Small intestine (tissue), 7 donors: Measurements from ENCODE around the gene ELMO1. TPM values are rescaled to one million over a fixed set of nuclear protein-coding genes. Genes with fewer than 3 reads are reported as not detected.
A peak's percentile ranks its signal among the peaks of the same experiment; 100 is the strongest.

Experiments
- DNase-seq, 2 donors: peaks; one replicate each; pipeline versions ENCODE4 v3.0.0 to v3.0.0-alpha.2; 2013
- FAIRE-seq: peaks from 2 replicates; lab custom pipeline; 2012; peaks lifted over from hg19 to GRCh38; lab: Jason Lieb, UNC
- H3K27ac ChIP-seq, 3 donors: one replicate each; pipeline ENCODE4 v1.5.1; 2013; ENCODE audit warnings: low read length in 2 of 3, mild to moderate bottlenecking in 2 of 3, control low read depth in 1 of 3, inconsistent platforms in 1 of 3, low read depth in 1 of 3, moderate library complexity in 1 of 3
- H3K27me3 ChIP-seq, 3 donors: one replicate each; pipeline ENCODE4 v1.6.1; 2013; ENCODE audit warnings: low read length in 3 of 3, inconsistent platforms in 1 of 3; ENCODE audit not compliant: control insufficient read depth in 3 of 3, insufficient read depth in 3 of 3
- H3K36me3 ChIP-seq, 3 donors: one replicate each; pipeline ENCODE4 v1.6.1; 2013; ENCODE audit warnings: low read length in 3 of 3, inconsistent platforms in 1 of 3, low read depth in 1 of 3, mild to moderate bottlenecking in 1 of 3, moderate library complexity in 1 of 3; ENCODE audit not compliant: control insufficient read depth in 3 of 3, insufficient read depth in 2 of 3
- H3K4me1 ChIP-seq, 3 donors: one replicate each; pipeline ENCODE4 v1.6.1; 2013; ENCODE audit warnings: low read length in 2 of 3, inconsistent platforms in 1 of 3, low read depth in 1 of 3, mild to moderate bottlenecking in 1 of 3, moderate library complexity in 1 of 3; ENCODE audit not compliant: control insufficient read depth in 3 of 3, insufficient read depth in 2 of 3
- H3K4me3 ChIP-seq, 3 donors: one replicate each; pipeline ENCODE4 v1.5.1; 2013; ENCODE audit warnings: low read length in 3 of 3, control low read depth in 1 of 3, inconsistent platforms in 1 of 3, low read depth in 1 of 3, mild to moderate bottlenecking in 1 of 3, moderate library complexity in 1 of 3
- H3K9me3 ChIP-seq, 2 donors: one replicate each; pipeline ENCODE4 v1.6.1; 2013; ENCODE audit warnings: low read depth in 1 of 2, low read length in 1 of 2; ENCODE audit not compliant: control insufficient read depth in 2 of 2, insufficient read depth in 1 of 2
- WGBS, 3 donors: extraction: QIAGEN DNeasy Blood & Tissue Kit; methylation state at CpG; one replicate each; pipeline ENCODE4 v1.1.7; 2013; 5-methylcytosine and 5-hydroxymethylcytosine counted together
- polyA plus RNA-seq, 4 donors: library from polyadenylated mRNA; stranded (reverse) in 3 of 4; unstranded in 1 of 4; fragments of 200-250 nt in 3 of 4; fragments of 120-200 nt in 1 of 4; gene quantifications; one replicate each; pipeline versions ENCODE4 v1.2.1 to v1.2.3, GENCODE V29; 2013
- donor health status: healthy with polysubstance abuse.
- donor health status: control.
- donor health status: control.
- donor health status: Bipolar disorder and iron deficiency.
- donor health status: healthy.

Gene ELMO1
- polyA plus RNA-seq, 4 donors: 1.8 to 9.3 (median 7.3) TPM

DNA sequence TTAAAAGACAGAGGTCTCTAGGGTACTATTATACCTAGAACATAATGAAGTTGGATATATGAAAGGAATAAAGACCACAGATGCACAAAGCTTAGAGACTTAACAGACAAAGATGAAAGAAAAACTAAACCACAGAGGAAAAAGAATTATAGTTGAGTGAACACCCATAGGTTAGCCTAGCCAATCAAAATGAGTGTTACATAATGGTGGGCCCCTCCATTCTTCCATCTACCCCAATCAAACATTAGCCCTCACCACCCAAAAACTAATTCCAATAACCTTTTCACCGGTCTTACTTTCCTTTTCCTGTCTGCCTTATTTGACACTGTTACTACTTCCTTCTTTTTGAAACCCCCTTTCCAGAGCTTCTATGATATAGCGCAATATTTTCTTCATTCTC lies 130.1 kb downstream of the ELMO1 start:
- FAIRE-seq: no peak
- no peaks in the 10 kb centered on the region for H3K27me3 ChIP-seq

GRCh38 chr7:37315772-37316715 lies 132.6 kb downstream of the ELMO1 start:
- Histone ChIP-seq H3K4me3 (no peak overlapping the region), H3K9me3 (no peaks in the 10 kb centered on the region), H3K27me3 (no peaks in the 10 kb centered on the region), H3K36me3 (no peaks in the 10 kb centered on the region), H3K27ac (peak overlapping the region in 1 of 3 donors; percentile 5), H3K4me1 (no peaks in the 10 kb centered on the region)
- 78 to 81% (median 79%) methylated on average over 5 of the region's 5 CpGs for WGBS, 3 donors
- no peak for FAIRE-seq
- no peak for DNase-seq

More for the DNA sequence above, 130.1 kb downstream of the ELMO1 start:
- Histone ChIP-seq H3K9me3 (no peaks in the 10 kb centered on the region), H3K4me1 (no peaks in the 10 kb centered on the region), H3K36me3 (no peaks in the 10 kb centered on the region), H3K4me3 (no peak overlapping the region), H3K27ac (no peak overlapping the region)
- 78 to 94% (median 87%) methylated on average over 2 of the region's 2 CpGs for WGBS, 3 donors
- DNase-seq: no peak

DNA sequence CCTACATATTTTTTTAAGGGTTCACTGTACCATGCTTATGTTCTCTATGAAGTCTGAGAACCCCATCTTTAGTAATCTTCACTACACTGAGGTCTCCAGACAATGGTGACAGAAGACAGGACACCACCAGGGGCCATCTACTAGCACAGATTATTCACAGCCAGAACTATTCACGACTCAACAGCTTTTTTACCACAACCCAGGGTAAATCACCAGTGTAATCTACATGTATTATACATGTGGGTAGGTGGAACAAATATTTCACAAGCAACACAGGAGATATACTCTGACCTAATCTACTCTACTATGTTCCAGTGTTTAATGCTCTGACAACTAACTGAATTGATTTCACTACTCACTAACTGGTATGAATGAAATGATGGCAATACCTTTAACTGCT lies 136.1 kb downstream of the ELMO1 start:
- H3K4me1 ChIP-seq: no peaks in the 10 kb centered on the region
- WGBS, 3 donors: 33 to 64% (median 59%) methylated on average over 1 of the region's 1 CpG
- H3K4me3 ChIP-seq: no peak overlapping the region
- FAIRE-seq (no peak), DNase-seq (no peak)
- no peak overlapping the region for H3K27ac ChIP-seq
- H3K27me3 ChIP-seq: no peaks in the 10 kb centered on the region
- no peaks in the 10 kb centered on the region for H3K9me3 ChIP-seq
- no peaks in the 10 kb centered on the region for H3K36me3 ChIP-seq

GRCh38 chr7:37311355-37311754 lies 137.3 kb downstream of the ELMO1 start:
- Histone ChIP-seq H3K27me3 (no peaks in the 10 kb centered on the region), H3K4me3 (no peak overlapping the region), H3K27ac (peak overlapping the region in 1 of 3 donors; percentile 45), H3K9me3 (no peaks in the 10 kb centered on the region), H3K4me1 (no peaks in the 10 kb centered on the region), H3K36me3 (no peaks in the 10 kb centered on the region)
- WGBS, 3 donors: 59 to 79% (median 63%) methylated on average over 6 of the region's 6 CpGs
- DNase-seq (peak in 1 of 2 donors; percentile 4), FAIRE-seq (no peak)

GRCh38 chr7:37310327-37311080 lies 138.2 kb downstream of the ELMO1 start:
- no peaks in the 10 kb centered on the region for H3K9me3 ChIP-seq
- H3K36me3 ChIP-seq: no peaks in the 10 kb centered on the region
- WGBS, 3 donors: 68 to 76% (median 70%) methylated on average over 3 of the region's 3 CpGs
- peak overlapping the region in 1 of 3 donors; percentile 26 for H3K27ac ChIP-seq
- H3K4me1 ChIP-seq: no peaks in the 10 kb centered on the region
- DNase-seq (peak in 1 of 2 donors; percentile 34), FAIRE-seq (no peak)
- H3K4me3 ChIP-seq: no peak overlapping the region
- H3K27me3 ChIP-seq: no peaks in the 10 kb centered on the region

GRCh38 chr7:37309493-37309892 lies 139.2 kb downstream of the ELMO1 start:
- FAIRE-seq (no peak), DNase-seq (no peak)
- Histone ChIP-seq H3K36me3 (no peaks in the 10 kb centered on the region), H3K27ac (no peak overlapping the region), H3K9me3 (no peaks in the 10 kb centered on the region), H3K4me1 (no peaks in the 10 kb centered on the region), H3K27me3 (no peaks in the 10 kb centered on the region), H3K4me3 (no peak overlapping the region)
- 64 to 86% (median 83%) methylated on average over 3 of the region's 3 CpGs for WGBS, 3 donors

- Histone ChIP-seq H3K4me1 (no peaks in the 10 kb centered on the region), H3K36me3 (no peaks in the 10 kb centered on the region), H3K27ac (no peak overlapping the region), H3K4me3 (no peak overlapping the region), H3K27me3 (no peaks in the 10 kb centered on the region), H3K9me3 (no peaks in the 10 kb centered on the region)
- FAIRE-seq: no peak
- 73 to 82% (median 75%) methylated on average over 3 of the region's 3 CpGs for WGBS, 3 donors
- no peak for DNase-seq
Measured at GRCh38 chr7:37304921-37305320, 143.7 kb downstream of the ELMO1 start.

- Histone ChIP-seq H3K36me3 (no peaks in the 10 kb centered on the region), H3K27ac (no peak overlapping the region)
- FAIRE-seq: no peak
Measured at GRCh38 chr7:37297546-37297945, 151.1 kb downstream of the ELMO1 start.

More at GRCh38 chr7:37297546-37297945, 151.1 kb downstream of the ELMO1 start:
- DNase-seq: no peak
- Histone ChIP-seq H3K27me3 (no peaks in the 10 kb centered on the region), H3K4me1 (no peaks in the 10 kb centered on the region), H3K9me3 (no peaks in the 10 kb centered on the region), H3K4me3 (no peak overlapping the region)
